Right atrium auricular region (tissue), 2 donors: Measurements from ENCODE around the gene SYNPO2. TPM values are rescaled to one million over a fixed set of nuclear protein-coding genes. Genes with fewer than 3 reads are reported as not detected.
A peak's percentile ranks its signal among the peaks of the same experiment; 100 is the strongest.

ENCODE experiments used
- DNase-seq: peaks from one replicate; pipeline ENCODE4 v3.0.0-alpha.2; 2019; ENCODE audit warnings: low spot score
- H3K27ac ChIP-seq, 2 donors: fragments of 200-600 bp; sonication (generic); 1 replicate in 1 of 2; 2 replicates in 1 of 2; pipeline ENCODE4 v1.5.1; 2016 to 2019
- H3K27me3 ChIP-seq, 2 donors: fragments of 200-600 bp; sonication (generic); one replicate each; pipeline versions ENCODE4 v1.5.1 to v1.6.0; 2017 to 2019
- H3K36me3 ChIP-seq: fragments of 200-600 bp; sonication (generic); one replicate; pipeline ENCODE4 v1.5.1; 2016
- H3K4me1 ChIP-seq, 2 donors: fragments of 200-600 bp; sonication (generic); one replicate each; pipeline versions ENCODE4 v1.5.1 to v1.6.0; 2017 to 2019
- H3K4me3 ChIP-seq, 2 donors: fragments of 200-600 bp; sonication (generic); 1 replicate in 1 of 2; 2 replicates in 1 of 2; pipeline ENCODE4 v1.5.1; 2017 to 2019; ENCODE audit warnings: mild to moderate bottlenecking in 1 of 2, moderate library complexity in 1 of 2
- H3K9me3 ChIP-seq, 2 donors: fragments of 200-600 bp; sonication (generic); one replicate each; pipeline ENCODE4 v1.5.1; 2019
- CTCF ChIP-seq, 2 donors: fragments of 200-600 bp; sonication (generic); IDR thresholded peaks; one replicate each; pipeline ENCODE4 v1.5.1; 2019; ENCODE audit warnings: antibody characterized with exemption in 2 of 2
- total RNA-seq, 2 donors: library from RNA; depleted of rRNA; stranded (reverse); fragments of >200 nt; gene quantifications; one replicate each; pipeline ENCODE4 v1.1.0, GENCODE V29; 2016

The SYNPO2 gene
- total RNA-seq, 2 donors from 2014 or later: 85.3 to 152 TPM

GRCh38 chr4:119030536-119030890, 141.9 kb downstream of the SYNPO2 start:
- no peak for TF ChIP-seq CTCF (IDR thresholded peaks at IDR 0.05)
- DNase-seq: no peak
- H3K9me3 ChIP-seq: no peaks in the 10 kb centered on the region
- no peak overlapping the region for H3K27ac ChIP-seq
- peaks cover 0 to 32% of the 10 kb centered on the region in 2 donors for H3K4me1 ChIP-seq
- peaks cover 30% of the 10 kb centered on the region for H3K36me3 ChIP-seq
- H3K4me3 ChIP-seq: no peak overlapping the region
- no peaks in the 10 kb centered on the region for H3K27me3 ChIP-seq

GRCh38 chr4:119031218-119031617, 142.6 kb downstream of the SYNPO2 start:
- no peaks in the 10 kb centered on the region for H3K9me3 ChIP-seq
- no peak for TF ChIP-seq CTCF (IDR thresholded peaks at IDR 0.05)
- DNase-seq: no peak
- peaks cover 0 to 24% of the 10 kb centered on the region in 2 donors for H3K4me1 ChIP-seq
- no peak overlapping the region for H3K27ac ChIP-seq
- no peaks in the 10 kb centered on the region for H3K27me3 ChIP-seq
- no peak overlapping the region for H3K4me3 ChIP-seq
- H3K36me3 ChIP-seq: peaks cover 30% of the 10 kb centered on the region

- Histone ChIP-seq H3K4me3 (no peak overlapping the region), H3K4me1 (peaks cover 0 to 7% of the 10 kb centered on the region in 2 donors), H3K27ac (peak overlapping the region in 1 of 2 donors; percentile 65), H3K36me3 (peaks cover 30% of the 10 kb centered on the region), H3K27me3 (no peaks in the 10 kb centered on the region), H3K9me3 (no peaks in the 10 kb centered on the region)
- no peak for TF ChIP-seq CTCF (IDR thresholded peaks at IDR 0.05)
- DNase-seq: no peak
Observed at GRCh38 chr4:119032921-119033685, 144.4 kb downstream of the SYNPO2 start.

- Histone ChIP-seq H3K36me3 (peaks cover 30% of the 10 kb centered on the region), H3K4me1 (peaks cover 0 to 17% of the 10 kb centered on the region in 2 donors), H3K9me3 (no peaks in the 10 kb centered on the region), H3K27ac (peak overlapping the region in 1 of 2 donors; percentile 65), H3K27me3 (no peaks in the 10 kb centered on the region), H3K4me3 (no peak overlapping the region)
- no peak for TF ChIP-seq CTCF (IDR thresholded peaks at IDR 0.05)
- DNase-seq: no peak
Observed at GRCh38 chr4:119034276-119035008, 145.8 kb downstream of the SYNPO2 start.

GRCh38 chr4:119035951-119036737, 147.5 kb downstream of the SYNPO2 start:
- Histone ChIP-seq H3K27me3 (no peaks in the 10 kb centered on the region), H3K9me3 (no peaks in the 10 kb centered on the region), H3K27ac (peak overlapping the region; percentile 50 to 65), H3K4me1 (peaks cover 0 to 25% of the 10 kb centered on the region in 2 donors), H3K36me3 (peaks cover 15% of the 10 kb centered on the region), H3K4me3 (no peak overlapping the region)
- DNase-seq: no peak
- no peak for TF ChIP-seq CTCF (IDR thresholded peaks at IDR 0.05)
